Activated naive CD4-positive, alpha-beta T cell treated with anti-CD3 and anti-CD28 coated beads, Interleukin-2, amount 50 U/mL, for 72 hours (primary cell): ENCODE data around the gene ZNF627. TPM values are rescaled to one million over a fixed set of nuclear protein-coding genes. Genes with fewer than 3 reads are reported as not detected.
"Not testable (repeated sequence)": the region's sequence is repeated elsewhere in the genome, so short reads cannot be mapped to it uniquely, and the experiment has no call there.

Experiments
- ATAC-seq, 2 donors: fragments of 150-1000 bp; cut with Tn5 transposase; 2 replicates each; pipeline ENCODE4 v1.10.0; 2021; ENCODE audit warnings: mild to moderate bottlenecking in 2 of 2, moderate library complexity in 2 of 2
- DNase-seq, 2 donors: peaks; one replicate each; pipeline ENCODE4 v3.0.0; 2021 to 2022; ENCODE audit warnings: low spot score in 2 of 2
- H3K27ac Mint-ChIP-seq, 2 donors: one replicate each; pipeline ENCODE4 v1.8.0; 2022; ENCODE audit warnings: mild to moderate bottlenecking in 2 of 2, mixed read lengths in 2 of 2
- H3K36me3 Mint-ChIP-seq, 2 donors: one replicate each; pipeline ENCODE4 v1.8.0; 2022; ENCODE audit warnings: mixed read lengths in 2 of 2
- H3K9me3 Mint-ChIP-seq, 2 donors: one replicate each; pipeline ENCODE4 v1.8.0; 2022; ENCODE audit warnings: mixed read lengths in 2 of 2
- total RNA-seq, 2 donors: library from RNA; stranded (reverse); gene quantifications; one replicate each; pipeline ENCODE4 v1.2.3, GENCODE V29; 2022

Gene ZNF627
- total RNA-seq, 2 donors from 2014 or later = 5.8 to 6.7 TPM

GRCh38 chr19:11565649-11565980 is 31.7 kb upstream of the ZNF627 start:
- ATAC-seq, DNase-seq, H3K9me3 Mint-ChIP-seq, H3K36me3 Mint-ChIP-seq: not testable (repeated sequence)
- H3K27ac Mint-ChIP-seq = peak overlapping the region in 1 of 2 donors; percentile 74

GRCh38 chr19:11566164-11566563 is 31.1 kb upstream of the ZNF627 start:
- no peak overlapping the region for H3K27ac Mint-ChIP-seq
- no peaks in the 10 kb centered on the region for H3K9me3 Mint-ChIP-seq
- H3K36me3 Mint-ChIP-seq = peaks cover 5% of the 10 kb centered on the region in 2 donors
- no peak for ATAC-seq
- no peak for DNase-seq

GRCh38 chr19:11570039-11570462 is 27.2 kb upstream of the ZNF627 start:
- H3K36me3 Mint-ChIP-seq = peaks cover 5% of the 10 kb centered on the region in 2 donors
- ATAC-seq (no peak), DNase-seq (no peak)
- peak overlapping the region in 1 of 2 donors; percentile 36 for H3K27ac Mint-ChIP-seq
- H3K9me3 Mint-ChIP-seq = no peaks in the 10 kb centered on the region

GRCh38 chr19:11573354-11573753 is 23.9 kb upstream of the ZNF627 start:
- not testable (repeated sequence) for H3K36me3 Mint-ChIP-seq, H3K9me3 Mint-ChIP-seq, H3K27ac Mint-ChIP-seq, DNase-seq, ATAC-seq

- not testable (repeated sequence) for ATAC-seq, H3K36me3 Mint-ChIP-seq, H3K27ac Mint-ChIP-seq, DNase-seq, H3K9me3 Mint-ChIP-seq
Measured at GRCh38 chr19:11573763-11574162, 23.5 kb upstream of the ZNF627 start.

- H3K9me3 Mint-ChIP-seq = no peaks in the 10 kb centered on the region
- DNase-seq = no peak
- peak in 1 of 2 donors; percentile 84 for ATAC-seq
- peak overlapping the region in 1 of 2 donors; percentile 78 for H3K27ac Mint-ChIP-seq
- H3K36me3 Mint-ChIP-seq = no peaks in the 10 kb centered on the region
Measured at GRCh38 chr19:11574689-11575088, 22.6 kb upstream of the ZNF627 start.

GRCh38 chr19:11576227-11576626 is 21.1 kb upstream of the ZNF627 start:
- ATAC-seq (no peak), DNase-seq (no peak)
- Mint-ChIP-seq H3K27ac (no peak overlapping the region), H3K9me3 (no peaks in the 10 kb centered on the region), H3K36me3 (no peaks in the 10 kb centered on the region)

- DNase-seq (peak in 1 of 2 donors; percentile 14), ATAC-seq (no peak)
- peak within 1 kb of the TSS in 1 of 2 donors; percentile 32 for H3K27ac Mint-ChIP-seq
- H3K36me3 Mint-ChIP-seq = no peaks in the 10 kb centered on the region
- H3K9me3 Mint-ChIP-seq = no peaks in the 10 kb centered on the region
Measured at GRCh38 chr19:11577451-11578257, 19.6 kb upstream of the ZNF627 start, which contains the start of gene ACP5. Gene ACP5, minus strand, starts transcription at chr19:11577645. Its CDS starts 328 bp downstream, at chr19:11577317.

- H3K27ac Mint-ChIP-seq = no peak overlapping the region
- H3K36me3 Mint-ChIP-seq = no peaks in the 10 kb centered on the region
- DNase-seq (peak in 1 of 2 donors; percentile 42), ATAC-seq (peak; percentile 49 to 51)
- no peaks in the 10 kb centered on the region for H3K9me3 Mint-ChIP-seq
Measured at GRCh38 chr19:11578258-11579142, 18.8 kb upstream of the ZNF627 start.

GRCh38 chr19:11580116-11580515 is 17.2 kb upstream of the ZNF627 start:
- no peaks in the 10 kb centered on the region for H3K9me3 Mint-ChIP-seq
- DNase-seq = no peak
- H3K27ac Mint-ChIP-seq = no peak overlapping the region
- no peak for ATAC-seq
- H3K36me3 Mint-ChIP-seq = no peaks in the 10 kb centered on the region

GRCh38 chr19:11581740-11582139 is 15.5 kb upstream of the ZNF627 start:
- peak overlapping the region; percentile 87 to 97 for H3K27ac Mint-ChIP-seq
- ATAC-seq = peak; percentile 87 to 88
- no peaks in the 10 kb centered on the region for H3K36me3 Mint-ChIP-seq
- H3K9me3 Mint-ChIP-seq = no peaks in the 10 kb centered on the region
- peak; percentile 36 to 67 for DNase-seq

- Mint-ChIP-seq H3K27ac (no peak overlapping the region), H3K36me3 (no peaks in the 10 kb centered on the region)
Measured at GRCh38 chr19:11586331-11586730, 11.0 kb upstream of the ZNF627 start.

GRCh38 chr19:11587302-11587974 is 9.8 kb upstream of the ZNF627 start:
- Mint-ChIP-seq H3K36me3 (no peaks in the 10 kb centered on the region), H3K27ac (peak overlapping the region; percentile 60 to 77), H3K9me3 (no peaks in the 10 kb centered on the region)
- peak; percentile 88 to 94 for ATAC-seq
- DNase-seq = peak; percentile 84 to 85

More at GRCh38 chr19:11586331-11586730, 11.0 kb upstream of the ZNF627 start:
- DNase-seq (no peak), ATAC-seq (no peak)
- H3K9me3 Mint-ChIP-seq = no peaks in the 10 kb centered on the region

GRCh38 chr19:11587975-11588631 is 9.2 kb upstream of the ZNF627 start:
- ATAC-seq (peak in 1 of 2 donors; percentile 44), DNase-seq (no peak)
- Mint-ChIP-seq H3K9me3 (no peaks in the 10 kb centered on the region), H3K27ac (peak overlapping the region; percentile 60 to 77), H3K36me3 (no peaks in the 10 kb centered on the region)

- no peak for DNase-seq
- no peak for ATAC-seq
- Mint-ChIP-seq H3K36me3 (peaks cover 0 to 4% of the 10 kb centered on the region in 2 donors), H3K9me3 (no peaks in the 10 kb centered on the region), H3K27ac (no peak overlapping the region)
Measured at GRCh38 chr19:11594084-11594483, 3.2 kb upstream of the ZNF627 start.

- no peak for DNase-seq
- ATAC-seq = no peak
- H3K36me3 Mint-ChIP-seq = peaks cover 0 to 4% of the 10 kb centered on the region in 2 donors
Measured at GRCh38 chr19:11596156-11596555, 1.1 kb upstream of the ZNF627 start.

More at GRCh38 chr19:11596156-11596555, 1.1 kb upstream of the ZNF627 start:
- Mint-ChIP-seq H3K27ac (peak overlapping the region in 1 of 2 donors; percentile 90), H3K9me3 (no peaks in the 10 kb centered on the region)
